Head of caudate nucleus (tissue), 42 donors: ENCODE data around the gene IMP4.

Source experiments
- DNase-seq, 42 donors: peaks; one replicate each; pipeline versions ENCODE4 v3.0.0 to v3.0.0-alpha.2; 2020 to 2021; ENCODE audit warnings: mixed read lengths in 7 of 42
- intact Hi-C: fragments of 100-400 bp; cut with DNase I; formaldehyde crosslinking; loops from one replicate; pipeline ENCODE4 v1.15.0; 2022

The IMP4 gene

GRCh38 chr2:130335226-130335625 lies 7.5 kb upstream of the IMP4 start:
- intact Hi-C loops = loop anchor here (5.0 kb wide), 1 partner anchor 398 kb away; no protein-coding TSS in a partner anchor
- no peak for DNase-seq

GRCh38 chr2:130336150-130336876 lies 6.4 kb upstream of the IMP4 start:
- DNase-seq = peak in 1 of 42 donors; percentile 34
- intact Hi-C loops = loop anchor here (5.0 kb wide), 1 partner anchor 399 kb away; no protein-coding TSS in a partner anchor

- peak; percentile 61 to 93 (median 85) for DNase-seq
- intact Hi-C loops = loop anchor here (5.0 kb wide), 1 partner anchor 400 kb away; no protein-coding TSS in a partner anchor
Measured at GRCh38 chr2:130336877-130337734, 5.6 kb upstream of the IMP4 start.

GRCh38 chr2:130337735-130338325 lies 4.9 kb upstream of the IMP4 start:
- intact Hi-C loops = loop anchor here (5.0 kb wide), 1 partner anchor 401 kb away; no protein-coding TSS in a partner anchor
- no peak for DNase-seq

- intact Hi-C loops = loop anchor here (5.0 kb wide), 1 partner anchor 402 kb away; no protein-coding TSS in a partner anchor
- DNase-seq = no peak
Measured at GRCh38 chr2:130338793-130339345, 3.8 kb upstream of the IMP4 start.

GRCh38 chr2:130339885-130340745 lies 2.6 kb upstream of the IMP4 start:
- intact Hi-C loops = loop anchor here (5.0 kb wide), 2 partner anchors 158 to 403 kb away; partner anchors contain the start of genes MZT2B and SMPD4
- DNase-seq = no peak

GRCh38 chr2:130341562-130342019 lies 1.1 kb upstream of the IMP4 start:
- DNase-seq = peak in 1 of 42 donors; percentile 31
- intact Hi-C loops = loop anchor here (5.0 kb wide), 1 partner anchor 159 kb away; the partner anchor contains the start of genes MZT2B and SMPD4

- intact Hi-C loops = loop anchor here (5.0 kb wide), 1 partner anchor 160 kb away; the partner anchor contains the start of genes MZT2B and SMPD4
- peak; percentile 76 to 96 (median 90) for DNase-seq
Measured at GRCh38 chr2:130342020-130342532, 621 bp upstream of the IMP4 start.

GRCh38 chr2:130344578-130344977 lies 1.9 kb downstream of the IMP4 start:
- intact Hi-C loops = loop anchor here (5.0 kb wide), 1 partner anchor 162 kb away; the partner anchor contains the start of genes MZT2B and SMPD4
- no peak for DNase-seq

GRCh38 chr2:130345091-130345490 lies 2.4 kb downstream of the IMP4 start:
- intact Hi-C loops = no loop called here
- DNase-seq = no peak

GRCh38 chr2:130345611-130346010 lies 2.9 kb downstream of the IMP4 start:
- intact Hi-C loops = no loop called here
- no peak for DNase-seq

- intact Hi-C loops = no loop called here
- DNase-seq = no peak
Measured at GRCh38 chr2:130346041-130346740, 3.5 kb downstream of the IMP4 start.

- no peak for DNase-seq
- intact Hi-C loops = no loop called here
Measured at GRCh38 chr2:130346741-130347066, 4.0 kb downstream of the IMP4 start.

GRCh38 chr2:130347220-130347925 lies 4.7 kb downstream of the IMP4 start:
- DNase-seq = no peak
- intact Hi-C loops = no loop called here

- DNase-seq = no peak
- intact Hi-C loops = no loop called here
Measured at GRCh38 chr2:130349174-130349573, 6.5 kb downstream of the IMP4 start.

- DNase-seq = no peak
- intact Hi-C loops = no loop called here
Measured at GRCh38 chr2:130351711-130352110, 9.0 kb downstream of the IMP4 start.

- DNase-seq = peak in 2 of 42 donors; percentile 22 to 23
- intact Hi-C loops = no loop called here
Measured at GRCh38 chr2:130352237-130352636, 9.5 kb downstream of the IMP4 start.
